ENCODE results near the gene CYFIP2. TPM values are rescaled to one million over a fixed set of nuclear protein-coding genes. Genes with fewer than 3 reads are reported as not detected.
A peak's percentile ranks its signal among the peaks of the same experiment; 100 is the strongest.

CYFIP2 gene
- total RNA-seq (100 to 1,000 TPM; 317 to 325 TPM), polyA plus RNA-seq (100 to 1,000 TPM; 432 to 516 TPM)

DNA sequence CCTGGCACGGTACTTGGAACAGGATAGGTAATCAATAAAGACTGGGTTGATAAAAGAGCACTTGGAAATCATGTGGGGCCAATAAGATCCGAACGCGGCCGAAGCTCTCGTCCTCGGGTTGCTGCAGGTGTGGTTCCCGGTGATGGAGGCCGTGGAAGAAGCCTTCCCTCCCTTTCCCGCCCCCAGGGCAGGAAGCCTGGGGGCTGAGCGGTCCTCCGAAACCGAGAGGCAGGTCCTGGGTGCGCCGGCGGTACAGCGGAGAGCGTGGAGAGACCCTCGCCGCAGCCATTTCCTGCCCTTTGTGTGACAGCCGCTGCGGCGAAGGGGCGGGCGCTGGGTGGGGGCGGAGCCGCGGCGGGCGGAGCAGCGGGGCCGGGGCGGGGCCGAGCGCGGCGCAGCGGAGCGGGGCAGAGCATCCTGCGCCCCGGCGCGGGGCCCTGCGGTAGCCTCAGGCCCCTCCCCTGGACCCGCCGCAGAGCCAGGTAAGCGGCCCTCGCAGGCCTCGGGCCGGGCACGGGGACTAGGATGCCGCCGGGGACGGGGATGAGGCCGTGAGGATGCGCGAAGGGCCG, at the start of gene CYFIP2:
Gene CYFIP2 (plus strand): TSS at position 410 of the 572 bp plus-strand sequence. CDS start 19,239 bp downstream, outside the sequence.
- Histone ChIP-seq H3K27ac (ENCODE audit: low read depth, low read length) (peak within 1 kb of the TSS; percentile 78), H3K36me3 (ENCODE audit: insufficient read depth, low read length) (no peaks in the 10 kb centered on the region), H3K4me3 (ENCODE audit: low read length in 2 of 2) (peak within 1 kb of the TSS; percentile 62 to 75), H3K9me3 (ENCODE audit: control insufficient read depth in 1 of 2, low read length in 2 of 2) (no peaks in the 10 kb centered on the region), H3K4me1 (ENCODE audit: insufficient read depth, low read length) (peaks cover 65% of the 10 kb centered on the region), H3K27me3 (ENCODE audit: insufficient read depth, low read length) (no peaks in the 10 kb centered on the region)
- peaks cover 0 to 4% (median 0%) of the 10 kb centered on the region in 8 donors for H3K9me3 Mint-ChIP-seq
- DNase-seq = peak; percentile 84 to 88 (median 85)
- ChIA-PET CTCF (ENCODE audit: partially characterized antibody) (interaction anchor here (0.9 to 3.4 kb wide), 8 partner anchors 8 to 117 kb away, joined by 3 to 32 read pairs (median 4); no protein-coding TSS in a partner anchor), POLR2A (ENCODE audit: partially characterized antibody) (interaction anchor here (0.9 to 9.7 kb wide), 12 partner anchors 13 to 123 kb away, joined by 3 to 193 read pairs (median 4); partner anchors contain the start of gene MED7)
- H3K36me3 Mint-ChIP-seq = peaks cover 19 to 28% of the 10 kb centered on the region in 2 donors
- intact Hi-C loops (cut with micrococcal nuclease) = loop anchor here (1.0 to 2.0 kb wide), 6 partner anchors 12 to 123 kb away; partner anchors contain the start of gene MED7
- peak within 1 kb of the TSS; percentile 95 to 100 (median 97) for H3K4me3 Mint-ChIP-seq
- peaks cover 48 to 82% (median 66%) of the 10 kb centered on the region in 4 donors for H3K4me1 Mint-ChIP-seq
- no peaks in the 10 kb centered on the region for H3K27me3 Mint-ChIP-seq
- H3K27ac Mint-ChIP-seq = peak within 1 kb of the TSS; percentile 97 to 99 (median 98)

DNA sequence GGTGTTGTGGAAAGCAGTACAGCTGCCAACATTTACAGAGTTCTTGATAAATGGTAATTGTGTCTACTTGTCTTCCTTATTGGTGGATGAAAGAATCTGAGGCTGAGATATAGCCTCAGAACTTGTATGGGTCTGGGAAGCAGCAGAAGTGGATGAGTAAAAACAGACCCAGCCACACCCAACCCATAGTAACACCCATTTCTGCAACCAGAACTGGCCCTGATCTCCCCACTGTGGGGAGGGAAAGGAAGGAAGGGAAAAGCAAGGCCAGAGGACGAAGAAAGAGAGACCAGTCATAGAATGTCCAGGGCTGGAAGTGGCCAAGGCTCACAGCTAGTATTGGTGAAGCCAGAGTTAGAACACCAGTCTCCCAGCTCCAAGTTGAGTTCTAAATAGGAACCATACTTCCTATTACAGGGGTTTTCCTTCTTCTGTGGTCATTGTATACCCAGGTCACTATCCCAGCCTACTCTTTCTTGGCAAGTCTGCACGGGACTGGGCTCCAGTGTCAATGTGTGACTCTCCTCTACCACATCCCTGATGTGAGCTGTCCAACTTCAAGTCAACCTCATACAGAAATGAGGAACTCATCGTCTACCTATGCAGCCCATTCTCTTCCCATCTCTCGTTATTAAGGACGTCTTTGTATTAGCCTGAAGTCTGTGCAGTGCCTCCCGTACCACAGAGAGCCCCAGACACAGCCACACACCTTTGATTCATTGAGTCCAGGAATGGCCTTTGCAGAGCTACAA, 49.4 kb upstream of the CYFIP2 start:
- Histone ChIP-seq H3K4me3 (ENCODE audit: low read length in 2 of 2) (peak overlapping the region; percentile 3 to 16), H3K27ac (ENCODE audit: low read depth, low read length) (peak overlapping the region; percentile 61), H3K36me3 (ENCODE audit: insufficient read depth, low read length) (peaks cover 80% of the 10 kb centered on the region), H3K27me3 (ENCODE audit: insufficient read depth, low read length) (no peaks in the 10 kb centered on the region), H3K9me3 (ENCODE audit: control insufficient read depth in 1 of 2, low read length in 2 of 2) (no peaks in the 10 kb centered on the region), H3K4me1 (ENCODE audit: insufficient read depth, low read length) (peaks cover 98% of the 10 kb centered on the region)
- Mint-ChIP-seq H3K4me1 (peaks cover 78 to 97% (median 90%) of the 10 kb centered on the region in 4 donors), H3K9me3 (no peaks in the 10 kb centered on the region), H3K27ac (peak overlapping the region; percentile 84 to 96 (median 95)), H3K36me3 (peaks cover 90% of the 10 kb centered on the region in 2 donors), H3K4me3 (peak overlapping the region; percentile 33 to 85 (median 77)), H3K27me3 (no peaks in the 10 kb centered on the region)
- POLR2A ChIA-PET (ENCODE audit: partially characterized antibody) = interaction anchor here (0.8 to 27.5 kb wide), 25 partner anchors 9 to 91 kb away, joined by 3 to 1020 read pairs (median 9); partner anchors contain the start of genes GARIN3, ITK and MED7
- CTCF ChIA-PET (ENCODE audit: partially characterized antibody) = interaction anchor here (1.0 to 6.9 kb wide), 11 partner anchors 9 to 97 kb away, joined by 3 to 35 read pairs (median 5); no protein-coding TSS in a partner anchor
- DNase-seq = no peak
- intact Hi-C loops (cut with micrococcal nuclease) = loop anchor here (1.0 to 5.0 kb wide), 2 partner anchors 7 to 36 kb away; no protein-coding TSS in a partner anchor

DNA sequence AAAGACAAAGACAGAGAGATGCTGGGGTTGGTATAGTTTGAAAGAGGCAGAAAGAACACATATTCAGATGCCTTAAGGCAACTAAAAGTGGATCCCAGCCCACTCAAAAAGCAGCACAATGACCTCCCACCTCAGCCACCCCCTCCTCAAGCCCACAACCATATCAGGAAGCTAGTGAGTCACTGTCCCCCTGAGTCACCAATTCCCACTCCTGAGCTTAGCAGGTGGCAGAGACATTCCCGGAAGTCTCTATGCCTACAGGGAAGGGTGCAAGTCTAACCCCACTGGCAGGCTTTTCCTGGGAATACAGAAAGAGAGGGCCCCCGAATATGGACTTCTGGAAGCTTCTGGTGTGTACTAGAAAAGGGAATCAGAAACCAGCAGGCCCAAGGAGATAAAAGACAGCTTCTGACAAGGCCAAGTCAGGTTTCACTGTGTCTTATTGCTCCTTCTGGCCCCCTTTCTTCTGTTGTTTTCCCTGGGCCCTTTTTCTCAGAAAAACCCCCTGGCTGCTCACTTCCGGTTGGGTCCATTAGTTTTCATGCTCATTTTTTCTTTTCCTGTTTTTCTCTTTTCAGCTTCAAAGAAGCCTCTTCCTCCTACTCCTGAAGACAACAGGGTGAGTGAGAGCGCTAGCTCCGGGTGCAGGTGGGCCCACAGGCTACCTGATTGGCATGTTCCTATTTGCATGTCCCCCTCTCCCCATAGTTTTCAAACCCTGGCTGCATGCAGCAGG, 48.5 kb upstream of the CYFIP2 start:
- peak overlapping the region; percentile 3 to 11 for H3K4me3 ChIP-seq (ENCODE audit: low read length in 2 of 2)
- ChIA-PET CTCF (ENCODE audit: partially characterized antibody) (interaction anchor here (0.8 to 6.9 kb wide), 15 partner anchors 10 to 526 kb away, joined by 3 to 35 read pairs (median 3); partner anchors contain the start of genes ITK and LSM11), POLR2A (ENCODE audit: partially characterized antibody) (interaction anchor here (0.6 to 27.5 kb wide), 21 partner anchors 8 to 88 kb away, joined by 3 to 1020 read pairs (median 10); partner anchors contain the start of genes GARIN3, ITK and MED7)
- Mint-ChIP-seq H3K27ac (peak overlapping the region; percentile 84 to 96 (median 93)), H3K9me3 (no peaks in the 10 kb centered on the region), H3K36me3 (peaks cover 89 to 91% of the 10 kb centered on the region in 2 donors), H3K4me1 (peaks cover 79 to 97% (median 91%) of the 10 kb centered on the region in 4 donors), H3K4me3 (peak overlapping the region; percentile 52 to 85 (median 77)), H3K27me3 (no peaks in the 10 kb centered on the region)
- H3K27me3 ChIP-seq (ENCODE audit: insufficient read depth, low read length) = no peaks in the 10 kb centered on the region
- DNase-seq = peak in 2 of 5 donors; percentile 32 to 78
- H3K4me1 ChIP-seq (ENCODE audit: insufficient read depth, low read length) = peaks cover 98% of the 10 kb centered on the region
- peak overlapping the region; percentile 61 for H3K27ac ChIP-seq (ENCODE audit: low read depth, low read length)
- peaks cover 73% of the 10 kb centered on the region for H3K36me3 ChIP-seq (ENCODE audit: insufficient read depth, low read length)
- no peaks in the 10 kb centered on the region for H3K9me3 ChIP-seq (ENCODE audit: control insufficient read depth in 1 of 2, low read length in 2 of 2)
- intact Hi-C loops (cut with micrococcal nuclease) = loop anchor here (1.0 to 5.0 kb wide), 2 partner anchors 8 to 35 kb away; no protein-coding TSS in a partner anchor

DNA sequence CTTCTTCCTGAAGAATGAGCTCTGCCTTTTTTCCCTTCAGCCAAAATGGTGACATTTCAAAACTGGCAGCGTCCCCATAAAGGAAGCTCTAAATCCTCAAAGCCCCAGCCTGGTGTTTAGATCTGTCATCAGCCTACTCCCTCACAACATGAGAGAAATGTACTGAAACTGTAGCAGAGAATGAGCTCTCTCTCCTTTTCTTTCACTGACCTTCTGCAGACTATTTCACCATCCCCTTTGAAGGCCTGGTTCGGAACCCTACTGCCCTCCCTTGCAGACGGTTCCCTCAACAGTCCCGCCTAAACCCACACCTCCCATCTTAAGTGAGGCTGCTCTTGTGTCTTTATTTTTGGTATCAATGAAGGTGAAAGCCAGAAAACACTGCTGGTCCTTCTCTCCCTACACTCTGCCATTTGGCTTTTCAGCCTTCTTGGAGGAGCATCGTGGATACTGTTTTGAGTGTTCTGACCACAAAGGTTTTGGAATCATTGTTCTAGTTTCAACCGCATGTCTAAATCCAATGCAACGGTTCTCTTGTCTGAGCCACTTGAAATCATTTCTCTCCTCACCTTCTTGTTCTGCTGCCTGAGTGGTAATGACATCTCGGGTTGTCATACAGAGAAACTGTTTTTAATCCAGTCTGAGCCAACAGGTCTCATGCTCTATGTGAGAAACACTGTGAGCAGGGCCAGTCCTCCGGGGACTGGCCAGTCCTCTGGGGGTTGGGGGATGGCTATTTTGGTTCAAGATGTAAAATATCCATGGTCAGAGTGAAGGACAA, 46.2 kb upstream of the CYFIP2 start:
- no peaks in the 10 kb centered on the region for H3K9me3 Mint-ChIP-seq
- peaks cover 83 to 86% of the 10 kb centered on the region in 2 donors for H3K36me3 Mint-ChIP-seq
- H3K4me3 Mint-ChIP-seq = peak overlapping the region in 7 of 8 donors; percentile 57 to 76 (median 67)
- H3K4me3 ChIP-seq (ENCODE audit: low read length in 2 of 2) = no peak overlapping the region
- intact Hi-C loops (cut with micrococcal nuclease) = loop anchor here (5.0 kb wide), 1 partner anchor 33 kb away; no protein-coding TSS in a partner anchor
- H3K36me3 ChIP-seq (ENCODE audit: insufficient read depth, low read length) = peaks cover 67% of the 10 kb centered on the region
- DNase-seq = no peak
- H3K27me3 Mint-ChIP-seq = no peaks in the 10 kb centered on the region
- H3K9me3 ChIP-seq (ENCODE audit: control insufficient read depth in 1 of 2, low read length in 2 of 2) = no peaks in the 10 kb centered on the region
- peak overlapping the region; percentile 87 to 96 (median 93) for H3K27ac Mint-ChIP-seq
- POLR2A ChIA-PET (ENCODE audit: partially characterized antibody) = interaction anchor here (0.7 to 27.5 kb wide), 10 partner anchors 9 to 77 kb away, joined by 3 to 1020 read pairs (median 4); partner anchors contain the start of genes ITK and MED7
- H3K27ac ChIP-seq (ENCODE audit: low read depth, low read length) = peak overlapping the region; percentile 44
- peaks cover 71 to 85% (median 81%) of the 10 kb centered on the region in 4 donors for H3K4me1 Mint-ChIP-seq
- peaks cover 98% of the 10 kb centered on the region for H3K4me1 ChIP-seq (ENCODE audit: insufficient read depth, low read length)
- H3K27me3 ChIP-seq (ENCODE audit: insufficient read depth, low read length) = no peaks in the 10 kb centered on the region
- CTCF ChIA-PET (ENCODE audit: partially characterized antibody) = interaction anchor here (0.7 to 6.9 kb wide), 6 partner anchors 16 to 71 kb away, joined by 3 to 33 read pairs (median 4); no protein-coding TSS in a partner anchor

DNA sequence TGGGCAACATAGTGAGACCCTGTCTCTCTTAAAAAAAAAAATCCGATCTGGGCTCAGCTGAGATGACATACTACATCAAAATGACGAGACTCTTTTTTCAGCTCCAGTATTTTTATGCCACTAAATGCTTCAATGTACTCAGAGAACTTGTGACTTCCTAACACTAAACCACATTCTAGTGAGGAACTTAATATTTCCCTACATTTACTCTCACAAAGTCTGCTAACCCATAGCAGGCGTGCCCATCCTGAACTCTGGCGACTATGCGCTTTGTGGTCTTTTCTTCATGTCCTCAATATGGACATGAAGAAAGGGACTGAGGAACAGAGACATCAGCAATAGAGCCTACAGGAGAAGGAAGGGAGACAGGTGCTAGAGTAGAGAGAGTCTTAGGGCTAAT, 44.0 kb upstream of the CYFIP2 start:
- H3K27ac ChIP-seq (ENCODE audit: low read depth, low read length) = peak overlapping the region; percentile 63
- peaks cover 98% of the 10 kb centered on the region for H3K4me1 ChIP-seq (ENCODE audit: insufficient read depth, low read length)
- no peaks in the 10 kb centered on the region for H3K27me3 Mint-ChIP-seq

More for the DNA sequence above, 44.0 kb upstream of the CYFIP2 start:
- DNase-seq = no peak
- H3K4me3 Mint-ChIP-seq = peak overlapping the region in 7 of 8 donors; percentile 72 to 86 (median 79)
- Histone ChIP-seq H3K4me3 (ENCODE audit: low read length in 2 of 2) (no peak overlapping the region), H3K9me3 (ENCODE audit: control insufficient read depth in 1 of 2, low read length in 2 of 2) (no peaks in the 10 kb centered on the region), H3K27me3 (ENCODE audit: insufficient read depth, low read length) (no peaks in the 10 kb centered on the region), H3K36me3 (ENCODE audit: insufficient read depth, low read length) (peaks cover 63% of the 10 kb centered on the region)
- POLR2A ChIA-PET (ENCODE audit: partially characterized antibody) = interaction anchor here (0.6 to 27.5 kb wide), 18 partner anchors 8 to 81 kb away, joined by 3 to 1020 read pairs (median 5); partner anchors contain the start of genes ITK and MED7
- H3K36me3 Mint-ChIP-seq = peaks cover 83 to 85% of the 10 kb centered on the region in 2 donors
- peak overlapping the region; percentile 90 to 97 (median 93) for H3K27ac Mint-ChIP-seq
- H3K9me3 Mint-ChIP-seq = no peaks in the 10 kb centered on the region
- CTCF ChIA-PET (ENCODE audit: partially characterized antibody) = interaction anchor here (0.8 to 2.3 kb wide), 12 partner anchors 12 to 121 kb away, joined by 3 to 12 read pairs (median 4); no protein-coding TSS in a partner anchor
- intact Hi-C loops (cut with micrococcal nuclease) = loop anchor here (1.0 to 2.0 kb wide), 3 partner anchors 42 to 73 kb away; partner anchors contain the start of gene ITK
- peaks cover 67 to 85% (median 78%) of the 10 kb centered on the region in 4 donors for H3K4me1 Mint-ChIP-seq

Data from CD4-positive, alpha-beta memory T cell (primary cell).